H9 (cell line): ENCODE data around the gene CLEC12A. TPM values are rescaled to one million over a fixed set of nuclear protein-coding genes. Genes with fewer than 3 reads are reported as not detected.
A peak's percentile ranks its signal among the peaks of the same experiment; 100 is the strongest.

Experiments
- DNase-seq: peaks from one replicate; pipeline ENCODE4 v3.0.0-alpha.2; 2017
- H2AFZ ChIP-seq: one replicate; pipeline ENCODE4 v1.6.1; 2013; ENCODE audit warnings: mild to moderate bottlenecking, low read length, control low read depth, moderate library complexity
- H2AK5ac ChIP-seq: 2 replicates; pipeline ENCODE4 v1.6.1; 2013; ENCODE audit warnings: low read length, control low read depth, mixed read lengths; ENCODE audit not compliant: insufficient read length
- H2BK120ac ChIP-seq: one replicate; pipeline ENCODE4 v1.6.1; 2013; ENCODE audit warnings: low read depth, mild to moderate bottlenecking, low read length, control low read depth, inconsistent platforms; ENCODE audit not compliant: poor library complexity, severe bottlenecking
- H2BK12ac ChIP-seq: 2 replicates; pipeline ENCODE4 v1.6.1; 2013; ENCODE audit warnings: low read length, control low read depth, mixed read lengths, low read depth; ENCODE audit not compliant: insufficient read length
- H2BK15ac ChIP-seq: 2 replicates; pipeline ENCODE4 v1.6.1; 2013; ENCODE audit warnings: low read depth, low read length, control low read depth
- H2BK20ac ChIP-seq: one replicate; pipeline ENCODE4 v1.6.1; 2013; ENCODE audit warnings: low read depth, mild to moderate bottlenecking, low read length, control low read depth, inconsistent platforms; ENCODE audit not compliant: poor library complexity, severe bottlenecking
- H2BK5ac ChIP-seq: 2 replicates; pipeline ENCODE4 v1.6.1; 2013; ENCODE audit warnings: low read length, control low read depth, mixed read lengths; ENCODE audit not compliant: insufficient read length
- H3K14ac ChIP-seq: 2 replicates; pipeline ENCODE4 v1.6.1; 2013; ENCODE audit warnings: low read length, control low read depth; ENCODE audit not compliant: insufficient read depth
- H3K18ac ChIP-seq: 2 replicates; pipeline ENCODE4 v1.6.1; 2013; ENCODE audit warnings: low read depth, mild to moderate bottlenecking, mixed read lengths, low read length, control low read depth; ENCODE audit not compliant: insufficient read length
- H3K23ac ChIP-seq: 2 replicates; pipeline ENCODE4 v1.6.1; 2013; ENCODE audit warnings: low read length, control low read depth, mixed read lengths, low read depth; ENCODE audit not compliant: insufficient read length
- H3K23me2 ChIP-seq: 2 replicates; pipeline ENCODE4 v1.6.1; 2013; ENCODE audit warnings: low read depth, mild to moderate bottlenecking, mixed read lengths, low read length, control low read depth; ENCODE audit not compliant: insufficient read length, poor library complexity, severe bottlenecking
- H3K27ac ChIP-seq: 2 replicates; pipeline ENCODE4 v1.5.1; 2013; ENCODE audit warnings: low read length, control low read depth, mixed read lengths, low read depth; ENCODE audit not compliant: insufficient read length
- H3K27me3 ChIP-seq: 2 replicates; pipeline ENCODE4 v1.6.1; 2013; ENCODE audit warnings: low read length, control low read depth, inconsistent platforms; ENCODE audit not compliant: insufficient read depth
- H3K4ac ChIP-seq: 2 replicates; pipeline ENCODE4 v1.6.1; 2013; ENCODE audit warnings: low read depth, mild to moderate bottlenecking, control low read depth, inconsistent platforms, low read length, moderate library complexity
- H3K4me1 ChIP-seq: 2 replicates; pipeline ENCODE4 v1.6.1; 2013; ENCODE audit warnings: low read length, control low read depth, inconsistent platforms; ENCODE audit not compliant: insufficient read depth
- H3K4me2 ChIP-seq: 2 replicates; pipeline ENCODE4 v1.6.1; 2013; ENCODE audit warnings: low read length, control low read depth, mixed read lengths; ENCODE audit not compliant: insufficient read length, insufficient read depth
- H3K56ac ChIP-seq: 2 replicates; pipeline ENCODE4 v1.6.1; 2013; ENCODE audit warnings: low read depth, mild to moderate bottlenecking, mixed read lengths, low read length, control low read depth; ENCODE audit not compliant: insufficient read length
- H3K79me1 ChIP-seq: 2 replicates; pipeline ENCODE4 v1.6.1; 2013; ENCODE audit warnings: low read depth, mild to moderate bottlenecking, moderate library complexity, low read length, control low read depth, inconsistent platforms; ENCODE audit not compliant: insufficient read depth, poor library complexity, severe bottlenecking
- H3K79me2 ChIP-seq: 2 replicates; pipeline ENCODE4 v1.6.1; 2013; ENCODE audit warnings: low read length, control low read depth, inconsistent platforms; ENCODE audit not compliant: insufficient read depth
- H3K9ac ChIP-seq: 2 replicates; pipeline ENCODE4 v1.6.1; 2013; ENCODE audit warnings: low read length, control low read depth, mixed read lengths; ENCODE audit not compliant: insufficient read length; ENCODE audit errors: extremely low read depth
- H3K9me3 ChIP-seq: one replicate; pipeline ENCODE4 v1.6.1; 2013; ENCODE audit warnings: low read depth, low read length, inconsistent platforms; ENCODE audit not compliant: control insufficient read depth
- H3T11ph ChIP-seq: one replicate; pipeline ENCODE4 v1.6.1; 2013; ENCODE audit warnings: mild to moderate bottlenecking, low read length, control low read depth, inconsistent platforms
- H4K20me1 ChIP-seq: one replicate; pipeline ENCODE4 v1.6.1; 2013; ENCODE audit not compliant: control insufficient read depth, insufficient read length, insufficient read depth
- H4K5ac ChIP-seq: 2 replicates; pipeline ENCODE4 v1.6.1; 2013; ENCODE audit warnings: low read depth, mild to moderate bottlenecking, mixed read lengths, low read length, control low read depth; ENCODE audit not compliant: insufficient read length
- H4K8ac ChIP-seq: replicated peaks from 2 replicates; pipeline ENCODE4 v1.6.1; 2013; ENCODE audit warnings: low read length, control low read depth, mixed read lengths, low read depth; ENCODE audit not compliant: insufficient read length
- H4K91ac ChIP-seq: 2 replicates; pipeline ENCODE4 v1.6.1; 2013; ENCODE audit warnings: low read depth, mild to moderate bottlenecking, moderate library complexity, mixed read lengths, low read length, control low read depth; ENCODE audit not compliant: insufficient read length
- H3K27ac Mint-ChIP-seq, 3 experiments: 2 replicates in 2 of 3; 3 replicates in 1 of 3; pipeline ENCODE4 v1.8.0; 2020 to 2021; ENCODE audit warnings: mixed read lengths in 3 of 3, mild to moderate bottlenecking in 1 of 3, moderate library complexity in 1 of 3
- H3K27me3 Mint-ChIP-seq: 2 replicates; pipeline ENCODE4 v1.8.0; 2021; ENCODE audit warnings: low read depth, mild to moderate bottlenecking, moderate library complexity, mixed read lengths
- H3K36me3 Mint-ChIP-seq, 3 experiments: 2 replicates in 2 of 3; 3 replicates in 1 of 3; pipeline ENCODE4 v1.8.0; 2020 to 2021; ENCODE audit warnings: low read depth in 3 of 3, mixed read lengths in 3 of 3; ENCODE audit not compliant: insufficient read depth in 1 of 3
- H3K4me1 Mint-ChIP-seq, 2 experiments: 2 replicates each; pipeline ENCODE4 v1.8.0; 2020; ENCODE audit warnings: mixed read lengths in 2 of 2
- H3K4me3 Mint-ChIP-seq, 2 experiments: 2 replicates in 1 of 2; 3 replicates in 1 of 2; pipeline ENCODE4 v1.8.0; 2020 to 2021; ENCODE audit warnings: mild to moderate bottlenecking in 2 of 2, mixed read lengths in 2 of 2, moderate library complexity in 1 of 2
- H3K9me3 Mint-ChIP-seq, 2 experiments: 2 replicates in 1 of 2; 3 replicates in 1 of 2; pipeline ENCODE4 v1.8.0; 2020; ENCODE audit warnings: mild to moderate bottlenecking in 2 of 2, mixed read lengths in 2 of 2, moderate library complexity in 1 of 2
- WGBS: extraction: QIAGEN DNeasy Blood & Tissue Kit; methylation state at CpG from one replicate; pipeline ENCODE4 v1.1.7; 2013; ENCODE audit warnings: missing lambda C conversion rate, low lambda C conversion rate, mixed read lengths; ENCODE audit not compliant: insufficient read length; ENCODE audit errors: extremely low coverage; 5-methylcytosine and 5-hydroxymethylcytosine counted together
- total RNA-seq: library from RNA; stranded (reverse); gene quantifications from 2 replicates; pipeline ENCODE4 v1.2.1, GENCODE V29; 2021
- TF ChIP-seq, protein P1 (sequence below): fragments of 200-600 bp; sonication (generic); conservative IDR thresholded peaks from 3 replicates; pipeline ENCODE4 v1.8.0; 2021; ENCODE audit warnings: antibody characterized with exemption, mild to moderate bottlenecking

CLEC12A gene
- total RNA-seq, 1 experiment from 2014 or later: not detected

DNA sequence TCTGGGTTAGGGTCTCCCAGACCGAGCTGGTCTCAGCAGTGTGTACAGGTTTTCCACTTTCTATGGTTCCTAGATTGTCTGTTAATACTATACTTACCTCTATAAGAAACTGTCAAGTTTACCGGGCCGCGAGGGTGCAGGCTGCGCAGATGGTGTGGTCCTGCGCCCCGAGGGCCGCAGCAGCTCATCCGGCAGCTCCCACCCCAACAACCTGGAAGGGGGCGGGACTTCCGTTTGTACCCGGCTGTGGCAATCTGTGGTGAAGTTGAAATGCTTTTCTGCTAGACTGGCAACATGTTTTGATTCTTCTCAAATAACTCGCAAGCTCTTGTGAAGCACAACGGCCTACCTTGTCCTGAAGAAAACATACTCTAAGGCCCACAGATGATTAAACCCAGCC is 59.2 kb downstream of the CLEC12A start, which contains the start of gene CLEC9A:
Gene CLEC9A (plus strand): TSS at position 237 of the 400 bp plus-strand sequence. CDS start 22,006 bp downstream, outside the sequence.
- peak within 1 kb of the TSS; percentile 84 for H3T11ph ChIP-seq
- no peak within 1 kb of the TSS for H2BK15ac ChIP-seq
- TF ChIP-seq, protein P1, sequence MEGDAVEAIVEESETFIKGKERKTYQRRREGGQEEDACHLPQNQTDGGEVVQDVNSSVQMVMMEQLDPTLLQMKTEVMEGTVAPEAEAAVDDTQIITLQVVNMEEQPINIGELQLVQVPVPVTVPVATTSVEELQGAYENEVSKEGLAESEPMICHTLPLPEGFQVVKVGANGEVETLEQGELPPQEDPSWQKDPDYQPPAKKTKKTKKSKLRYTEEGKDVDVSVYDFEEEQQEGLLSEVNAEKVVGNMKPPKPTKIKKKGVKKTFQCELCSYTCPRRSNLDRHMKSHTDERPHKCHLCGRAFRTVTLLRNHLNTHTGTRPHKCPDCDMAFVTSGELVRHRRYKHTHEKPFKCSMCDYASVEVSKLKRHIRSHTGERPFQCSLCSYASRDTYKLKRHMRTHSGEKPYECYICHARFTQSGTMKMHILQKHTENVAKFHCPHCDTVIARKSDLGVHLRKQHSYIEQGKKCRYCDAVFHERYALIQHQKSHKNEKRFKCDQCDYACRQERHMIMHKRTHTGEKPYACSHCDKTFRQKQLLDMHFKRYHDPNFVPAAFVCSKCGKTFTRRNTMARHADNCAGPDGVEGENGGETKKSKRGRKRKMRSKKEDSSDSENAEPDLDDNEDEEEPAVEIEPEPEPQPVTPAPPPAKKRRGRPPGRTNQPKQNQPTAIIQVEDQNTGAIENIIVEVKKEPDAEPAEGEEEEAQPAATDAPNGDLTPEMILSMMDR: no peak
- H3K27me3 Mint-ChIP-seq: no peaks in the 10 kb centered on the region
- no peaks in the 10 kb centered on the region for H3K23me2 ChIP-seq
- H2BK20ac ChIP-seq: no peak within 1 kb of the TSS
- H3K23ac ChIP-seq: no peak within 1 kb of the TSS
- H3K27ac ChIP-seq: peak within 1 kb of the TSS; percentile 42
- H3K9me3 ChIP-seq: no peaks in the 10 kb centered on the region
- H4K5ac ChIP-seq: no peak within 1 kb of the TSS
- H3K36me3 Mint-ChIP-seq: peaks cover 2 to 7% (median 2%) of the 10 kb centered on the region in 3 experiments; a peak in 3 of 7 replicates
- H3K9me3 Mint-ChIP-seq: peaks cover 0 to 14% of the 10 kb centered on the region in 2 experiments; a peak in 3 of 5 replicates
- H3K4me1 ChIP-seq: peaks cover 5% of the 10 kb centered on the region
- H3K79me1 ChIP-seq: no peaks in the 10 kb centered on the region
- no peak within 1 kb of the TSS; the same call in 1 of the 2 replicates for H3K4ac ChIP-seq
- peak within 1 kb of the TSS; percentile 92 for H2BK120ac ChIP-seq
- H3K27ac Mint-ChIP-seq: peak within 1 kb of the TSS; percentile 8 to 77 (median 48); a peak in 4 of 7 replicates
- no peak within 1 kb of the TSS for H3K4me2 ChIP-seq
- no peak within 1 kb of the TSS for H3K56ac ChIP-seq
- H3K27me3 ChIP-seq: no peaks in the 10 kb centered on the region
- no peak for DNase-seq
- H4K8ac ChIP-seq: no peak within 1 kb of the TSS
- H2BK12ac ChIP-seq: no peak within 1 kb of the TSS
- no peak within 1 kb of the TSS for H3K4me3 Mint-ChIP-seq
- H3K9ac ChIP-seq: no peak within 1 kb of the TSS
- H2BK5ac ChIP-seq: no peak within 1 kb of the TSS
- WGBS: no CpG with 5 or more reads among the region's 14 CpGs
- H2AK5ac ChIP-seq: no peak within 1 kb of the TSS
- no peak within 1 kb of the TSS for H2AFZ ChIP-seq
- H3K14ac ChIP-seq: no peak within 1 kb of the TSS
- no peaks in the 10 kb centered on the region for H4K20me1 ChIP-seq
- no peak within 1 kb of the TSS for H4K91ac ChIP-seq
- H3K79me2 ChIP-seq: no peaks in the 10 kb centered on the region
- H3K4me1 Mint-ChIP-seq: peaks cover 3 to 14% of the 10 kb centered on the region in 2 experiments; a peak in 2 of 4 replicates
- no peak within 1 kb of the TSS for H3K18ac ChIP-seq
